Measurements from ENCODE around the gene ZNF775.
A peak's percentile ranks its signal among the peaks of the same experiment; 100 is the strongest.

Gene ZNF775

DNA sequence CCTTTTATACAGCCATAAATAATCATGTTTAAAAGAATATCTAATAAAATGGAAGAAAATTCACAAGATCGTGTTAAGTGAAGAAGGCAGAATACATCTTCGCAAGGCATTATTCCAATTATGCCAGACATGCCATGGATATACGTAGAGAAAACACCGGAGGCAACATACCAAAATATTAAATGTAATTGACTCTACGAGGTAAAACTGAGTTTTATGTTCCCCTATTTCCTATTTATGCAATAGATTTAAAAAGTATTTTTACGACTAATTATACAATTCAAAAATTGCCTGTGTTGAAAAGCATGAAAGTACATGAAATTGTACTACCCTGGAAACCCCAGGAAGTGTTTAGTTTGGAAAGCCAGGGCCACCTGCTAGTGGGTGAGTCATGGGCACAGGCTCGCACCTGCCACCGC is 11.4 kb upstream of the ZNF775 start:
- Histone ChIP-seq H3K4me3 (ENCODE audit: low read length) (peak overlapping the region; percentile 85), H3K4me1 (ENCODE audit: control insufficient read depth, low read length) (peaks cover 75% of the 10 kb centered on the region), H3F3A (ENCODE audit: control insufficient read depth, insufficient read depth) (peaks cover 28% of the 10 kb centered on the region), H3K27ac (ENCODE audit: low read depth, low read length) (peak overlapping the region; percentile 90), H3K4me2 (ENCODE audit: low read length) (peak overlapping the region; percentile 73), H4K20me1 (ENCODE audit: control insufficient read depth, insufficient read depth, low read depth, low read length) (peaks cover 7% of the 10 kb centered on the region), H3K79me2 (ENCODE audit: control insufficient read depth, low read length) (peaks cover 44% of the 10 kb centered on the region), H3K27me3 (ENCODE audit: control insufficient read depth, low read length) (no peaks in the 10 kb centered on the region), H3K9me2 (replicated peaks; ENCODE audit: control insufficient read depth, low read length) (no peaks in the 10 kb centered on the region), H3K36me3 (ENCODE audit: control insufficient read depth, low read length) (peaks cover 38% of the 10 kb centered on the region), H3K9me3 (ENCODE audit: control insufficient read depth, insufficient read depth, low read length) (no peaks in the 10 kb centered on the region)
- TF ChIP-seq, protein P1, sequence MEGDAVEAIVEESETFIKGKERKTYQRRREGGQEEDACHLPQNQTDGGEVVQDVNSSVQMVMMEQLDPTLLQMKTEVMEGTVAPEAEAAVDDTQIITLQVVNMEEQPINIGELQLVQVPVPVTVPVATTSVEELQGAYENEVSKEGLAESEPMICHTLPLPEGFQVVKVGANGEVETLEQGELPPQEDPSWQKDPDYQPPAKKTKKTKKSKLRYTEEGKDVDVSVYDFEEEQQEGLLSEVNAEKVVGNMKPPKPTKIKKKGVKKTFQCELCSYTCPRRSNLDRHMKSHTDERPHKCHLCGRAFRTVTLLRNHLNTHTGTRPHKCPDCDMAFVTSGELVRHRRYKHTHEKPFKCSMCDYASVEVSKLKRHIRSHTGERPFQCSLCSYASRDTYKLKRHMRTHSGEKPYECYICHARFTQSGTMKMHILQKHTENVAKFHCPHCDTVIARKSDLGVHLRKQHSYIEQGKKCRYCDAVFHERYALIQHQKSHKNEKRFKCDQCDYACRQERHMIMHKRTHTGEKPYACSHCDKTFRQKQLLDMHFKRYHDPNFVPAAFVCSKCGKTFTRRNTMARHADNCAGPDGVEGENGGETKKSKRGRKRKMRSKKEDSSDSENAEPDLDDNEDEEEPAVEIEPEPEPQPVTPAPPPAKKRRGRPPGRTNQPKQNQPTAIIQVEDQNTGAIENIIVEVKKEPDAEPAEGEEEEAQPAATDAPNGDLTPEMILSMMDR (IDR thresholded peaks at IDR 0.05; ENCODE audit: low read depth, low read length, poor library complexity, severe bottlenecking), result no peak
- no peak for TF ChIP-seq EZH2phosphoT487 (IDR thresholded peaks at IDR 0.05; ENCODE audit: borderline replicate concordance, low read length)

- H3K36me3 ChIP-seq (ENCODE audit: control insufficient read depth, low read length), result peaks cover 44% of the 10 kb centered on the region
- H3K4me3 ChIP-seq (ENCODE audit: low read length), result peak within 1 kb of the TSS; percentile 85
- peaks cover 75% of the 10 kb centered on the region for H3K4me1 ChIP-seq (ENCODE audit: control insufficient read depth, low read length)
- H3K9me2 ChIP-seq (replicated peaks; ENCODE audit: control insufficient read depth, low read length), result no peaks in the 10 kb centered on the region
- TF ChIP-seq EZH2phosphoT487 (IDR thresholded peaks at IDR 0.05; ENCODE audit: borderline replicate concordance, low read length), result no peak
- TF ChIP-seq, protein P1 (IDR thresholded peaks at IDR 0.05; ENCODE audit: low read depth, low read length, poor library complexity, severe bottlenecking), result no peak
- no peaks in the 10 kb centered on the region for H3K9me3 ChIP-seq (ENCODE audit: control insufficient read depth, insufficient read depth, low read length)
- H3K4me2 ChIP-seq (ENCODE audit: low read length), result peak within 1 kb of the TSS; percentile 73
- no peaks in the 10 kb centered on the region for H3K27me3 ChIP-seq (ENCODE audit: control insufficient read depth, low read length)
- peaks cover 7% of the 10 kb centered on the region for H4K20me1 ChIP-seq (ENCODE audit: control insufficient read depth, insufficient read depth, low read depth, low read length)
- H3K27ac ChIP-seq (ENCODE audit: low read depth, low read length), result peak within 1 kb of the TSS; percentile 90
- peaks cover 28% of the 10 kb centered on the region for H3F3A ChIP-seq (ENCODE audit: control insufficient read depth, insufficient read depth)
- H3K79me2 ChIP-seq (ENCODE audit: control insufficient read depth, low read length), result peaks cover 50% of the 10 kb centered on the region
These were observed 10.8 kb upstream of the ZNF775 start, which contains the start of gene REPIN1 for GRCh38 chr7:150368096-150368883. Gene REPIN1 (plus strand): TSS chr7:150368822. CDS start chr7:150369712, 890 bp downstream.

- Histone ChIP-seq H3K27me3 (ENCODE audit: control insufficient read depth, low read length) (no peaks in the 10 kb centered on the region), H3K4me1 (ENCODE audit: control insufficient read depth, low read length) (peaks cover 75% of the 10 kb centered on the region), H3K4me2 (ENCODE audit: low read length) (peak overlapping the region; percentile 73), H3K4me3 (ENCODE audit: low read length) (peak overlapping the region; percentile 85), H3K9me2 (replicated peaks; ENCODE audit: control insufficient read depth, low read length) (no peaks in the 10 kb centered on the region), H4K20me1 (ENCODE audit: control insufficient read depth, insufficient read depth, low read depth, low read length) (peaks cover 12% of the 10 kb centered on the region), H3K9me3 (ENCODE audit: control insufficient read depth, insufficient read depth, low read length) (no peaks in the 10 kb centered on the region), H3K79me2 (ENCODE audit: control insufficient read depth, low read length) (peaks cover 59% of the 10 kb centered on the region), H3K27ac (ENCODE audit: low read depth, low read length) (peak overlapping the region; percentile 90), H3K36me3 (ENCODE audit: control insufficient read depth, low read length) (peaks cover 53% of the 10 kb centered on the region), H3F3A (ENCODE audit: control insufficient read depth, insufficient read depth) (peaks cover 27% of the 10 kb centered on the region)
- no peak for TF ChIP-seq EZH2phosphoT487 (IDR thresholded peaks at IDR 0.05; ENCODE audit: borderline replicate concordance, low read length)
- TF ChIP-seq, protein P1 (IDR thresholded peaks at IDR 0.05; ENCODE audit: low read depth, low read length, poor library complexity, severe bottlenecking), result no peak
These were observed 10.0 kb upstream of the ZNF775 start for GRCh38 chr7:150368884-150369747.

Measured in DOHH2 (cell line).